Activated CD8-positive, alpha-beta memory T cell treated with anti-CD3 and anti-CD28 coated beads, Interleukin-2, amount 50 U/mL, for 24 hours (primary cell): ENCODE data around the gene ADAMTSL1.

Source experiments
- DNase-seq: peaks from one replicate; pipeline ENCODE4 v3.0.0-alpha.2; 2020; ENCODE audit errors: extremely low read depth

The ADAMTSL1 gene

GRCh38 chr9:18806232-18807080, 332.5 kb downstream of the ADAMTSL1 start:
- no peak for DNase-seq

DNA sequence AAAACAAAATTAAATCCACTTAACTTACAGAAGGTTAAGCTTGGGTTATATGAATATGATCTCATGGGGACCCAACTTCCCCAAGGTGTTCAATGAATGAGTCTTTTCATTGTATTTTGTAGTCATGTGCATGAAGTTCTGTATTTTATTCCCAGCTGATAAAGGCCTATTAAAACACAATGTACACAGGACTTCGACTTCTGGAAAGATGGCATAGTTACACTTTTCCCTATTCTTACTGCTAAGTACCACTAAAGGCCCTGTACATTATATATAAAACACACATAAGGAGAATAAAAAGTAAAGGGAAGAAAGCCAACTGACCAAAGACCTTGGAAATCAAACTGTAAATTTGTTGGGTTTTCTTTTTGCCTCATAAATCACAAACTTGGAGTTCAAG, 336.6 kb downstream of the ADAMTSL1 start:
- no peak for DNase-seq

- no peak for DNase-seq
Measured at GRCh38 chr9:18811171-18811570, 337.2 kb downstream of the ADAMTSL1 start.

- no peak for DNase-seq
Measured at GRCh38 chr9:18819418-18819817, 345.5 kb downstream of the ADAMTSL1 start.

GRCh38 chr9:18820566-18821095, 346.7 kb downstream of the ADAMTSL1 start:
- no peak for DNase-seq

- no peak for DNase-seq
Measured at GRCh38 chr9:18821788-18822187, 347.8 kb downstream of the ADAMTSL1 start.

GRCh38 chr9:18822850-18823249, 348.9 kb downstream of the ADAMTSL1 start:
- no peak for DNase-seq

DNA sequence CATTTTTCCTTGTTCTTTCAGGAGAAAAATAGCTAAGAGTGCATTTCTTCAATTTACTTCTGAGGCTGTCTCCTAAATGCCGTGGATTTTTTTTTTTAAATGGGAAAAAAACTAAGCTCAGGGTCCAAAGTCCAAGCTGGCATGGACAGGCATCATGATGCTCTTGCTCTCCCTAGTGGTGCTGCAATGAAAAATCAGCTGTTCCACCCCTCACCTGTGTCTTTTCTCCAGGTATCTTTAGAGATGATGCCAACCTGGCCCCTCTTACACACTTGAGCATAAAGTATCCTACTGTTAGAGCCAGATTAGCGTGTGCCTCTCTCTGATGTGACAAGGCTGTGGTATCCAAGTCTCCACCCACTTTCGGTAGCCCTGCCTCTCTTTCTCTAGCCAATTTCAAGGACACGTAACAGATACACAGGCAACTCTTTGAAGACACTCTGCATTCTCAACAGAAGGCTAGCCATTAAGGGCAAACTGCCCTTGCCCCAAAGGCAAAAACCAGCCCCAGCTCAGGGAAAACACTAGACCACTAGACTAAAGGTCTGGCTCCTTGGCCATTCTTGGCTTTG, 350.2 kb downstream of the ADAMTSL1 start:
- DNase-seq: no peak

DNA sequence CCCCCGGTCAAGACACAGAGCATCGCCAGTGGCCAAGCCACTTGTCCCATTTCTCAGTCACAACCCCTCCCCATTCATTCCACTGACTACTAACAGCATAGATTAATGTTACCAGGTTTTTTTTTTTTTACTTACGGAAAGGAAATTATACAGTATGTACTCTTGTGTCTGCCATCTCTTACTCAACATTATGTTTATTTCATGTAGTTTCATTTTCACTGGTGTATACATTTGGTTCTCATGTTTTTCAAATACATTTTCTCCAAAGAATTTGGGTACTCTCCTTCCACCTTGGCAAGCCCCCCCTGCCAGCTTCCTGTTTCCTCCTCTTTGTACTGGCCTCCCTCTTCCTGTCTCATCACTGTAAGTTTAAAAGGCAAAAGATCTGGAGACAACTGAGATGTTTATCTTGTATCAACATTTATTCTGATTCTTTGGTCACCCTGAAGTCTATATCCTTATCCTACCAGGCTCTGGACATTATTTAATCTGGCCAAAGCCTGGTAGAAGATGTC, 351.8 kb downstream of the ADAMTSL1 start:
- DNase-seq: no peak

DNA sequence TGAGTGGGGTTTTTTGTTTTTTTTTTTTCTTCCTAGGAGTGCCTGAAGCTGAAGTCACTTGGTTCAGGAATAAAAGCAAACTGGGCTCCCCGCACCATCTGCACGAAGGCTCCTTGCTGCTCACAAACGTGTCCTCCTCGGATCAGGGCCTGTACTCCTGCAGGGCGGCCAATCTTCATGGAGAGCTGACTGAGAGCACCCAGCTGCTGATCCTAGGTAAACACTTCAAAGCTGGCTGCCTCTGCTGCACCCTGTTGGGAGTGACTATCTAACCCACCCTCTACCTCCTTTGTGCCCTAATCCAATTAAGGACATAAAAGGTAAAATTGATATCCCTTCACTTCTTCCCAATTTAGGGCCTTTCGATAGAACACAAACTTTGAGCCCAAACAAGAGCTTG, 352.3 kb downstream of the ADAMTSL1 start:
- DNase-seq: no peak

- DNase-seq: no peak
Measured at GRCh38 chr9:18829066-18829465, 355.1 kb downstream of the ADAMTSL1 start.

DNA sequence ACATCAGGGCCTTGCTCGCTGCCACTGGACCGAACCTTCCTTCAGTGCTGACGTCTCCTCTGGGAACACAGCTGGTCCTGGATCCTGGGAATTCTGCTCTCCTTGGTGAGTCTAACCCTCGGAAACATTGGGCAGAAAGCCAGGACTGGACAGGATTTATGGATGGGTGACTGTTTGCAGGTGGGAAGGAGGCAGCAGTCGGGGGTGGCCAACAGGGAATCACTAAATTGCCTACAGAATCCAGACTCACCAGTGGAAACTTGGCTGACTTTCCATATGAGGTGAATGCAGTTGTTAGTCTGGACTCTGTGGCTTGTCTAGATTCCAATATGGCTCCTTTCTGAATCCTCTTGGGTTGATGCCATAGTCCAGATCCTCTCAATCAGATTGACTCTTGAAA, 355.9 kb downstream of the ADAMTSL1 start:
- DNase-seq: no peak

DNA sequence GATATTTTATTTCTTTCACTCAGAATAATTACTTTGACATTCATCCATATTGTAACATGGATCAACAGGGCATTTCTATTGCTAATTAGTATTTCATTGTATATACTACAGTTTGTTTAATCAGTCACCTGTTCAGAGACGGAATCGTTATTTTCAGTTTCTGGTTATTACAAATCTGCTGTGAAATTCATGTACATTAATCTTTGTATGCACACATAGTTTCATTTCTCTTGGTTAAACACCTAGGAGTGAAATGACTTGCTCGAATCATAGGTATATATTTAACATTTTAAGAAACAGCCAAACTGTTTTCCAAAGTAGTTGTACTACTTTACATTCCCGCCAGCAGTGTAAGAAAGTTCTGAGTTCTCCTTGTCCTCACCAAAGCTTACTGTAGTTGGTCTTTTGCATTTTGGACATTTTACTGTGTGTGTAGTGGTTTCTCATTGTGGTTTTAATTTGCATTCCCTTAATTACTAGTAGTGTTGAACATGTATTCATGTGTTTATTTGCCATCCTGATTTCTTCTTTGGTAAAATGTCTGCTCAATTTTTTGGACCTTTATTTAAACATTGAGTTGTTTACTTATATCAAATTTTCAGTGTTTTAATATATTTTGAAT, 360.9 kb downstream of the ADAMTSL1 start:
- DNase-seq: no peak

- no peak for DNase-seq
Measured at GRCh38 chr9:18837402-18837801, 363.4 kb downstream of the ADAMTSL1 start.

DNA sequence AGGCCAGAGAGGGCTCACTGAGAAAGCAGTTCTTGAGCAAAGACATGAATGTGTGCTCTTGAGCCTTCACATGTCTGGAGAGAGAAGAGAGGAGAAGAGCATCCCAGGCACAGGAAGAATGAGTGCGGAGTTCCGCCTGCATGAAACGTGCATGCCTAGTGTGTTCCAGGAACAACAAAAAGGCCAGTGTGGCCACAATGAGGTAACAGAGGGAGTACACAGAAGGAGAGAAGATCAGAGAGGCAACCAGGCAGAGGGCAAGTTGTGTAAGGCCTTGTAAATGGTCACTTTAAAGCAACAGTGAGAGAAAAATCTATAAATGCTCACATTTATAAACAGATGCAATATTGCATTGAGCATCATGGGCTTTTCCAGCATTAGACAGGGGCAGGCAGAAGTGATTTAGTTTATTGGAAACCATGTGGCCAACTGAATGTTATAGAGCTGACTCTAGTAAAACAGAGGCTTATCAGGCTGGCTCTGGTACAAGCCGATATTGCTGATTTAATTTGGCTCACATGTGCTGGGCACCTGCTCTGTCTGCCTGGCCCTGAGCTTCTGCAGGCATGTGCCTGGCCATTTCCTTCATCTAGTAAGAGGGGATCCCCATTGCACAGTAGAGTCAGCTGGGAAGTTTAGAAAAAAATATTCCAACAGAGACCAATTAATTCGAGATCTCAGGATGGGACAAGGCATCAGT, 373.8 kb downstream of the ADAMTSL1 start:
- no peak for DNase-seq

DNA sequence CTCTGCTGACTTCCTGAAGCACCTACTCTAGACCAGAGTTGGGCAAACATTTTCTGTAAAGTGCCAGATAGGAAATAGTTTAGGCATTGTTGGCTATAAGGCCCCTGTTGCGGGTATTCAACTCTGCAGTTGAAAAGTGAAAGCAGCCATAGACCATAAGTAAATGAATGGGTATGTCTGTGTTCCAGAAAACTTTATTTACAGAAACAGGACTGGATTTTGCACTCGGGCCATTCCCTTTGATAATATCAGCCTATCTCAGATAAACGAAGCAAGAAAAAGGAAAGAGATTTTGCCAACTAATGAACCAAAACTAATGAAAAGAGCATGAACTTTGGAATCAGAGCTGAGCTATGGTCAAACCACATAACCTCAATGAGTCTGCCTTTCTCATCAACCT, 374.7 kb downstream of the ADAMTSL1 start:
- no peak for DNase-seq

GRCh38 chr9:18849270-18849669, 375.3 kb downstream of the ADAMTSL1 start:
- no peak for DNase-seq

GRCh38 chr9:18849890-18850677, 376.1 kb downstream of the ADAMTSL1 start:
- no peak for DNase-seq

GRCh38 chr9:18851069-18851795, 377.3 kb downstream of the ADAMTSL1 start:
- no peak for DNase-seq

DNA sequence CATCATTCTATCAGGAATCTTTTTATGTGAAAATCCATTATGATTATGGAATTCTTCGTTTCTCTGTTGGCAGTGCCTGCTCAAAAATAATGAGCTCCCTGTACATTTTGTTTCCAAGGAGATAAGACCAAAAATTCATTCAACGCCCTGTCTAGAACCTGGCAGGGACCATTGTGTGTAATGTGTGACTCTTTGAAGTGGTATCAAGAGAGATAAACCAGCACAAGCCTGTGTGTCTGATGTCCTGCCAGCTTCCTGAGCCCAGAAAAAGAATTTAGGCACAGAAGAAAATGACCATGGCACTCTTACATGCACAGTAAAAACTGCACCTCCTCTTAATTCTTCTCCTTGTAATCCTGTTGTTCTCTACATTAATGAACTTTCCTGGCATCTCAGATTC, 381.7 kb downstream of the ADAMTSL1 start:
- no peak for DNase-seq
